Measurements from ENCODE around the gene CC2D2A.

Gene CC2D2A

GRCh38 chr4:15469402-15470127 is at the start of gene CC2D2A:
CC2D2A (plus strand) TSS chr4:15469882; CDS start chr4:15475933, 6,051 bp downstream.
- DNase-seq (ENCODE audit: low read depth) = no peak

GRCh38 chr4:15420642-15421041 is 49.0 kb upstream of the CC2D2A start:
- DNase-seq (ENCODE audit: low read depth) = no peak

- DNase-seq (ENCODE audit: low read depth) = no peak
Measured at GRCh38 chr4:15423285-15423711, 46.4 kb upstream of the CC2D2A start.

GRCh38 chr4:15425520-15425919 is 44.2 kb upstream of the CC2D2A start:
- no peak for DNase-seq (ENCODE audit: low read depth)

- DNase-seq (ENCODE audit: low read depth) = no peak
Measured at GRCh38 chr4:15427161-15427560, 42.5 kb upstream of the CC2D2A start.

- no peak for DNase-seq (ENCODE audit: low read depth)
Measured at GRCh38 chr4:15427701-15428100, 42.0 kb upstream of the CC2D2A start, which contains the start of gene C1QTNF7. C1QTNF7 (plus strand) TSS chr4:15428033; CDS start chr4:15435744, 7,711 bp downstream.

GRCh38 chr4:15428611-15429010 is 41.1 kb upstream of the CC2D2A start:
- DNase-seq (ENCODE audit: low read depth) = no peak

GRCh38 chr4:15434091-15434490 is 35.6 kb upstream of the CC2D2A start:
- no peak for DNase-seq (ENCODE audit: low read depth)

GRCh38 chr4:15434676-15435075 is 35.0 kb upstream of the CC2D2A start:
- no peak for DNase-seq (ENCODE audit: low read depth)

- DNase-seq (ENCODE audit: low read depth) = no peak
Measured at GRCh38 chr4:15436513-15436912, 33.2 kb upstream of the CC2D2A start.

- DNase-seq (ENCODE audit: low read depth) = no peak
Measured at GRCh38 chr4:15438939-15439524, 30.6 kb upstream of the CC2D2A start.

GRCh38 chr4:15443371-15444160 is 26.1 kb upstream of the CC2D2A start:
- DNase-seq (ENCODE audit: low read depth) = no peak

- DNase-seq (ENCODE audit: low read depth) = no peak
Measured at GRCh38 chr4:15444276-15444675, 25.4 kb upstream of the CC2D2A start.

- no peak for DNase-seq (ENCODE audit: low read depth)
Measured at GRCh38 chr4:15444879-15445547, 24.7 kb upstream of the CC2D2A start.

GRCh38 chr4:15451181-15451865 is 18.4 kb upstream of the CC2D2A start:
- no peak for DNase-seq (ENCODE audit: low read depth)

- no peak for DNase-seq (ENCODE audit: low read depth)
Measured at GRCh38 chr4:15451866-15452765, 17.6 kb upstream of the CC2D2A start.

- DNase-seq (ENCODE audit: low read depth) = no peak
Measured at GRCh38 chr4:15455290-15455689, 14.4 kb upstream of the CC2D2A start.

GRCh38 chr4:15457406-15458201 is 12.1 kb upstream of the CC2D2A start:
- DNase-seq (ENCODE audit: low read depth) = no peak

- DNase-seq (ENCODE audit: low read depth) = no peak
Measured at GRCh38 chr4:15458616-15459015, 11.1 kb upstream of the CC2D2A start.

GRCh38 chr4:15459706-15460105 is 10.0 kb upstream of the CC2D2A start:
- DNase-seq (ENCODE audit: low read depth) = no peak
